ENCODE measurements around the gene CABLES1.
A peak's percentile ranks its signal among the peaks of the same experiment; 100 is the strongest.
"Not testable (repeated sequence)": the region's sequence is repeated elsewhere in the genome, so short reads cannot be mapped to it uniquely, and the experiment has no call there.

Gene CABLES1

GRCh38 chr18:23138471-23138870 is 3.2 kb downstream of the CABLES1 start:
- H3K27ac ChIP-seq: no peak overlapping the region
- DNase-seq (ENCODE audit: low read depth, low spot score): no peak

GRCh38 chr18:23141104-23141999 is 6.1 kb downstream of the CABLES1 start:
- no peak for DNase-seq (ENCODE audit: low read depth, low spot score)
- no peak overlapping the region for H3K27ac ChIP-seq

GRCh38 chr18:23142251-23142929 is 7.1 kb downstream of the CABLES1 start:
- peak overlapping the region; percentile 66 for H3K27ac ChIP-seq
- DNase-seq (ENCODE audit: low read depth, low spot score): peak; percentile 52

GRCh38 chr18:23143016-23143814 is 7.9 kb downstream of the CABLES1 start:
- DNase-seq (ENCODE audit: low read depth, low spot score): peak; percentile 60
- peak overlapping the region; percentile 66 for H3K27ac ChIP-seq

- peak overlapping the region; percentile 66 for H3K27ac ChIP-seq
- DNase-seq (ENCODE audit: low read depth, low spot score): no peak
Measured at GRCh38 chr18:23143815-23144261, 8.6 kb downstream of the CABLES1 start.

- no peak for DNase-seq (ENCODE audit: low read depth, low spot score)
- H3K27ac ChIP-seq: no peak overlapping the region
Measured at GRCh38 chr18:23144640-23145039, 9.4 kb downstream of the CABLES1 start.

GRCh38 chr18:23145621-23146020 is 10.3 kb downstream of the CABLES1 start:
- no peak for DNase-seq (ENCODE audit: low read depth, low spot score)
- H3K27ac ChIP-seq: no peak overlapping the region

- DNase-seq (ENCODE audit: low read depth, low spot score): no peak
- H3K27ac ChIP-seq: no peak overlapping the region
Measured at GRCh38 chr18:23146861-23147469, 11.7 kb downstream of the CABLES1 start.

GRCh38 chr18:23148382-23148781 is 13.1 kb downstream of the CABLES1 start:
- H3K27ac ChIP-seq: no peak overlapping the region
- DNase-seq (ENCODE audit: low read depth, low spot score): no peak

- DNase-seq (ENCODE audit: low read depth, low spot score): no peak
- no peak overlapping the region for H3K27ac ChIP-seq
Measured at GRCh38 chr18:23149570-23149969, 14.3 kb downstream of the CABLES1 start.

- no peak for DNase-seq (ENCODE audit: low read depth, low spot score)
- no peak overlapping the region for H3K27ac ChIP-seq
Measured at GRCh38 chr18:23151414-23152099, 16.3 kb downstream of the CABLES1 start.

- no peak for DNase-seq (ENCODE audit: low read depth, low spot score)
- no peak overlapping the region for H3K27ac ChIP-seq
Measured at GRCh38 chr18:23154030-23154429, 18.7 kb downstream of the CABLES1 start.

GRCh38 chr18:23154823-23155500 is 19.7 kb downstream of the CABLES1 start:
- DNase-seq (ENCODE audit: low read depth, low spot score): no peak
- H3K27ac ChIP-seq: no peak overlapping the region

GRCh38 chr18:23155537-23155936 is 20.3 kb downstream of the CABLES1 start:
- no peak overlapping the region for H3K27ac ChIP-seq
- no peak for DNase-seq (ENCODE audit: low read depth, low spot score)

GRCh38 chr18:23156134-23156533 is 20.8 kb downstream of the CABLES1 start:
- H3K27ac ChIP-seq: no peak overlapping the region
- no peak for DNase-seq (ENCODE audit: low read depth, low spot score)

GRCh38 chr18:23158058-23158457 is 22.8 kb downstream of the CABLES1 start:
- no peak overlapping the region for H3K27ac ChIP-seq
- DNase-seq (ENCODE audit: low read depth, low spot score): no peak

GRCh38 chr18:23158884-23159283 is 23.6 kb downstream of the CABLES1 start:
- H3K27ac ChIP-seq; DNase-seq (ENCODE audit: low read depth, low spot score): not testable (repeated sequence)

GRCh38 chr18:23159344-23159743 is 24.1 kb downstream of the CABLES1 start:
- DNase-seq (ENCODE audit: low read depth, low spot score): no peak
- H3K27ac ChIP-seq: no peak overlapping the region

GRCh38 chr18:23162473-23162872 is 27.2 kb downstream of the CABLES1 start:
- no peak for DNase-seq (ENCODE audit: low read depth, low spot score)
- H3K27ac ChIP-seq: no peak overlapping the region
